Lung (tissue), 12 donors: ENCODE results near the gene WEE1. TPM values are rescaled to one million over a fixed set of nuclear protein-coding genes. Genes with fewer than 3 reads are reported as not detected.

Experiments
- ATAC-seq: fragments of 200-7000 bp; cut with Tn5 transposase; one replicate; pipeline ENCODE4 v1.9.1; 2020; ENCODE audit warnings: moderate number of reproducible peaks; ENCODE audit not compliant: insufficient read depth, low FRiP score
- DNase-seq, 3 donors: peaks; one replicate each; pipeline ENCODE4 v3.0.0-alpha.2; 2013 to 2017
- H3K27ac ChIP-seq, 2 donors: one replicate each; pipeline ENCODE4 v1.5.1; 2013; ENCODE audit warnings: mild to moderate bottlenecking in 2 of 2, moderate library complexity in 2 of 2, control low read depth in 1 of 2, inconsistent platforms in 1 of 2, low read depth in 1 of 2, low read length in 1 of 2
- H3K27me3 ChIP-seq, 3 donors: one replicate each; pipeline ENCODE4 v1.5.1; 2013; ENCODE audit warnings: low read length in 2 of 3; ENCODE audit not compliant: control insufficient read depth in 3 of 3, insufficient read depth in 3 of 3
- H3K36me3 ChIP-seq, 4 donors: one replicate each; pipeline ENCODE4 v1.5.1; 2013; ENCODE audit warnings: low read length in 4 of 4, mild to moderate bottlenecking in 1 of 4, moderate library complexity in 1 of 4; ENCODE audit not compliant: control insufficient read depth in 4 of 4, insufficient read depth in 4 of 4
- H3K4me1 ChIP-seq, 5 donors: one replicate each; pipeline ENCODE4 v1.5.1; 2013; ENCODE audit warnings: low read length in 5 of 5, mild to moderate bottlenecking in 2 of 5, moderate library complexity in 1 of 5; ENCODE audit not compliant: control insufficient read depth in 5 of 5, insufficient read depth in 5 of 5
- H3K4me3 ChIP-seq: one replicate; pipeline ENCODE4 v1.5.1; 2013; ENCODE audit warnings: mild to moderate bottlenecking, control low read depth, moderate library complexity
- H3K9ac ChIP-seq, 2 donors: one replicate each; pipeline ENCODE4 v1.5.1; 2013; ENCODE audit warnings: low read length in 2 of 2, control low read depth in 1 of 2; ENCODE audit not compliant: insufficient read depth in 1 of 2
- H3K9me3 ChIP-seq, 4 donors: one replicate each; pipeline ENCODE4 v1.5.1; 2013; ENCODE audit warnings: low read length in 3 of 4, mild to moderate bottlenecking in 1 of 4, moderate library complexity in 1 of 4; ENCODE audit not compliant: control insufficient read depth in 4 of 4, insufficient read depth in 3 of 4
- CTCF ChIP-seq: IDR thresholded peaks from 2 replicates; pipeline ENCODE4 v1.5.1; 2012; ENCODE audit warnings: mild to moderate bottlenecking; ENCODE audit errors: control extremely low read depth, extremely low read depth
- WGBS, 2 donors: extraction: QIAGEN DNeasy Blood & Tissue Kit; methylation state at CpG; one replicate each; pipeline ENCODE4 v1.1.7; 2013; 5-methylcytosine and 5-hydroxymethylcytosine counted together
- polyA plus RNA-seq, 2 donors: library from polyadenylated mRNA; stranded (reverse); fragments of 200-250 nt; gene quantifications; one replicate each; pipeline ENCODE4 v1.2.1, GENCODE V29; 2013
- total RNA-seq, 2 donors: library from RNA; depleted of rRNA in 1 of 2; stranded (reverse); fragments of >200 nt in 1 of 2; gene quantifications; one replicate each; pipeline ENCODE4 v1.2.1, GENCODE V29; 2014 to 2021
- donor health status: control.
- donor health status: control.
- donor health status: Bipolar disorder and iron deficiency.
- donor health status: healthy.
- donor health status: DM: yes; HTN: yes; CAD: no.

Gene WEE1
- total and polyA plus RNA-seq, 4 donors: 5.0 to 48.9 (median 9.7) TPM

- Histone ChIP-seq H3K4me1 (peaks cover 2 to 61% (median 15%) of the 10 kb centered on the region in 5 donors), H3K4me3 (no peak overlapping the region), H3K27ac (peak overlapping the region; percentile 79 to 96), H3K27me3 (no peaks in the 10 kb centered on the region), H3K36me3 (no peaks in the 10 kb centered on the region), H3K9me3 (no peaks in the 10 kb centered on the region), H3K9ac (peak overlapping the region; percentile 42 to 54)
- TF ChIP-seq CTCF: no peak
- ATAC-seq: no peak
- WGBS, 2 donors: 26 to 36% methylated on average over 7 of the region's 7 CpGs
- DNase-seq: peak; percentile 77 to 94 (median 93)
These were observed 4.4 kb upstream of the WEE1 start for GRCh38 chr11:9568854-9569587.

GRCh38 chr11:9569588-9570164, 3.8 kb upstream of the WEE1 start:
- ATAC-seq (no peak), DNase-seq (peak in 2 of 3 donors; percentile 5 to 14)

GRCh38 chr11:9570313-9571025, 3.0 kb upstream of the WEE1 start:
- H3K9ac ChIP-seq: no peak overlapping the region
- ATAC-seq (no peak), DNase-seq (no peak)
- H3K9me3 ChIP-seq: no peaks in the 10 kb centered on the region
- TF ChIP-seq CTCF: no peak
- peaks cover 2 to 57% (median 15%) of the 10 kb centered on the region in 5 donors for H3K4me1 ChIP-seq
- no peaks in the 10 kb centered on the region for H3K27me3 ChIP-seq
- H3K27ac ChIP-seq: peak overlapping the region; percentile 62 to 79
- H3K36me3 ChIP-seq: no peaks in the 10 kb centered on the region
- WGBS, 2 donors: 77 to 81% methylated on average over 9 of the region's 9 CpGs
- no peak overlapping the region for H3K4me3 ChIP-seq

More at GRCh38 chr11:9569588-9570164, 3.8 kb upstream of the WEE1 start:
- WGBS, 2 donors: 73 to 77% methylated on average over 5 of the region's 5 CpGs
- H3K4me1 ChIP-seq: peaks cover 2 to 59% (median 15%) of the 10 kb centered on the region in 5 donors
- no peaks in the 10 kb centered on the region for H3K9me3 ChIP-seq
- H3K4me3 ChIP-seq: no peak overlapping the region
- H3K27ac ChIP-seq: peak overlapping the region; percentile 79 to 96
- no peaks in the 10 kb centered on the region for H3K27me3 ChIP-seq
- TF ChIP-seq CTCF: no peak
- H3K36me3 ChIP-seq: no peaks in the 10 kb centered on the region
- peak overlapping the region in 1 of 2 donors; percentile 54 for H3K9ac ChIP-seq
